Activated CD8-positive, alpha-beta memory T cell treated with anti-CD3 and anti-CD28 coated beads, Interleukin-2, amount 50 U/mL, for 48 hours (primary cell): ENCODE measurements around the gene NECAB2.

Experiments used
- DNase-seq: peaks from one replicate; pipeline ENCODE4 v3.0.0-alpha.2; 2020

Gene NECAB2

GRCh38 chr16:84047626-84048025 lies 79.6 kb downstream of the NECAB2 start:
- DNase-seq, result no peak

DNA sequence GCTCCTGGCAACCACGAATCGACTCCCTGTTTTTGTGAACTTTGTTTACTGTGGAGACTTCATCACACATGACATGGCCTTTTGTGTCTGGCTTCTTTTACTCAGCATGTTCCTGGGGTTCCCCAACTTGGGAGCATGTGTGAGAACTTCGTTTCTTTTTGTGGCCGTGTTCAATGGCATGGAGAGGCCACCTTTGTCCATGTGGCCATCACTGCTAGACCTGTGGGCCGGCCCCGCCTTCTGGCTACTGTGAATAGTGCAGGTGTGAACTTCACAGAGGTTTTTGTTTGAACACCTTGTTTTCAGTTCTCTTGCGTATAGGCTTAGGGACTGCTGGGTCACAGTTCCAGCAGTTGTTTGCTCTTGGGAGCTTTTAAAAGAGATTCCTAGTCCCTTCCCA lies 80.2 kb downstream of the NECAB2 start:
- no peak for DNase-seq

DNA sequence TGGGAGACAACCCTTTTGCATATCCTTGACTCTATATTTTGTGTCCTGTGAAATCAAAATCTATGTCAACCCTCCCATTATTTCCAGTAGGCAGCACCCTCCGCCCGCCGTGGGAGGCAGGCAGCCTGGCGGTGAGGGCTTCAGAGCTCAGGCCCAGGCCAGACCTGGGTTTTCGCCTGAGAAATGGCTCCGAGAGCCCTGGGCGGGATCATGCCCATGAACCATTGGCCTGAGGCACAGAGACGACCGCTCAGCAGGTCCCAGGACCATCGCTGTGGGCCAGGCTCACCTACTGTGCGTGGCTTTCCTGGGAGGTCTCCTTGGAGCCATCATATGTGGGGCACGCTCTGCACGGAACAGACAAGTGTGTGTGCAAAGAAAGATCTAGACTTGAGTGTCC lies 80.8 kb downstream of the NECAB2 start:
- no peak for DNase-seq

- DNase-seq, result no peak
Observed at GRCh38 chr16:84049403-84050060, 81.5 kb downstream of the NECAB2 start.

GRCh38 chr16:84050316-84050715 lies 82.3 kb downstream of the NECAB2 start:
- no peak for DNase-seq

DNA sequence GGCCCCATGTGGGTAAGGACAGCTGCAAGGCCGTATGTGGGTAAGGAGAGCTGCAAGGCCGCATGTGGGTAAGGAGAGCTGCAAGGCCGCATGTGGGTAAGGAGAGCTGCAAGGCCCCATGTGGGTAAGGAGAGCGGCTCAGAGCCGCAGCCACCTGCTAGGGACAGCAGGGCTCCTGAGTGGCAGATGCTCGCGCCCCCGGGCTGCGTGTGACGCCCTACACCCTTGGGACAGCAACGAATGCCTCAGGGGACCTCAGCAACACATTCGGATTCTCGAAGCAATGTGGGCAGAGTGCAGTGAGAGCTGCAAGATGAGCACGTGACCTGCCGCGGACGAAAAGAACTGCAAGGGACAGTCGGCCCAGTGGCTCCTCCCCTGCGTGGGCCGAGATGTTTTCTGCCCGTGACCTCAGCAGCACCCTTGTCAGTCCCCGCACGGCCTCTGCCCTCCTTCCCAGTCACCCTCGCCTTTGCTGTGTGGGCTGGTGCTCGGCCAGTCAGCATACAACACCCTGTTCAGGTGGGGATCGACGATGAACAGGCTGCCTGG lies 84.1 kb downstream of the NECAB2 start:
- DNase-seq, result no peak
